ENCODE data around the gene GMPPA.

Gene GMPPA

DNA sequence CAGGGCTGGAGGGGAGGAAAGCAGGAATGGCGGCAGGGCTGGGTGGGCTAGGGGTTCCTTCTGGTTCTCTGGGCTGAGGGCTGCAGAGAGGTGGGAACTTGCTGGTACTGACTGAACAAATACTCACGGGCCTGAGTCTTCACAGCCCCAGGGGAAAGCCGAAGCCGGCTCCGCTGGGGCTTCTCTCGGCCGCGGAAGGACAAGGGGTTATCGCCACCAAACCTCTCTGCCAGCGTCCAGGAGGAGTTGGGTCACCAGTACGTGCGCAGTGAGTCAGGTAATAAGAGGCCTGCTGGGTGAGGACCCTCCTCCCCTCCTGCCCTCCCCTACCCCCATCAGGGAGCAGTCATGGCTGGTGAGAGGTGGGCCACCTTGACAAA is 13.5 kb upstream of the GMPPA start:
- no peaks in the 10 kb centered on the region for H3K9me3 ChIP-seq (ENCODE audit: severe bottlenecking)
- no peaks in the 10 kb centered on the region for H3K27me3 ChIP-seq (ENCODE audit: insufficient read depth, low read depth, severe bottlenecking)
- H3K4me3 ChIP-seq (ENCODE audit: low read depth, low read length): no peak overlapping the region
- no peaks in the 10 kb centered on the region for H3K36me3 ChIP-seq
- TF ChIP-seq, protein P1, sequence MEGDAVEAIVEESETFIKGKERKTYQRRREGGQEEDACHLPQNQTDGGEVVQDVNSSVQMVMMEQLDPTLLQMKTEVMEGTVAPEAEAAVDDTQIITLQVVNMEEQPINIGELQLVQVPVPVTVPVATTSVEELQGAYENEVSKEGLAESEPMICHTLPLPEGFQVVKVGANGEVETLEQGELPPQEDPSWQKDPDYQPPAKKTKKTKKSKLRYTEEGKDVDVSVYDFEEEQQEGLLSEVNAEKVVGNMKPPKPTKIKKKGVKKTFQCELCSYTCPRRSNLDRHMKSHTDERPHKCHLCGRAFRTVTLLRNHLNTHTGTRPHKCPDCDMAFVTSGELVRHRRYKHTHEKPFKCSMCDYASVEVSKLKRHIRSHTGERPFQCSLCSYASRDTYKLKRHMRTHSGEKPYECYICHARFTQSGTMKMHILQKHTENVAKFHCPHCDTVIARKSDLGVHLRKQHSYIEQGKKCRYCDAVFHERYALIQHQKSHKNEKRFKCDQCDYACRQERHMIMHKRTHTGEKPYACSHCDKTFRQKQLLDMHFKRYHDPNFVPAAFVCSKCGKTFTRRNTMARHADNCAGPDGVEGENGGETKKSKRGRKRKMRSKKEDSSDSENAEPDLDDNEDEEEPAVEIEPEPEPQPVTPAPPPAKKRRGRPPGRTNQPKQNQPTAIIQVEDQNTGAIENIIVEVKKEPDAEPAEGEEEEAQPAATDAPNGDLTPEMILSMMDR (IDR thresholded peaks at IDR 0.05; ENCODE audit: low read depth, low read length): no peak
- no peak overlapping the region for H3K27ac ChIP-seq
- no peak for DNase-seq

DNA sequence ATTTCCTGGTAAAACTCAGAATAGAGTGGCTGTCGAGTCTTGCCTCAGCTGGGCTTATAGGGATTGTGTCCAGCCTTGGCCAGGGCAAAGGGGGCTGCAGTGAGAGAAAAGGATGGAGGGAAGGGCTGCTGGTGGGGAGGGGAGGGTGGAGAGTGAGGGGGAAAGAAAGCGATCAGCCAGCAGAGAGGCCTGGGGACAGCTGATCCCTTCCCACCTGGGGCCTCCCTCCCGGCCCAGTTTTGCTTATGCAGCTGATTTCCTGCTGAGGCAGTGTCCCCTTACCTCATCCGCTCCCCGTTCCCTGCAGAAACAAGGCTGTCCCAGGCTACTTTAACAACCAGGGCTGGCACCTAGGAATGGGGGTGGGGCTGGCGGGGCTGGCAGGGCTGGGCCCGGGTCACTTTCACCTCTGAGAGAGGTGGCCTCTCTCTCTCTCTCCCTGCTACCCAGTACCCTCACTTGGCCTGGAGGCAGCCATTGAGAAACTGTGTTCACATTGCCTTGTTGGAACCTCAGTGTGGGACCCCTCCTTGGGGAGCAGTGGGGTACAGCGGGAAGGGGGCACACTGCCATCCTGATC is 12.2 kb upstream of the GMPPA start:
- H3K27ac ChIP-seq: peak overlapping the region; percentile 34
- no peaks in the 10 kb centered on the region for H3K9me3 ChIP-seq (ENCODE audit: severe bottlenecking)
- H3K4me3 ChIP-seq (ENCODE audit: low read depth, low read length): no peak overlapping the region
- no peaks in the 10 kb centered on the region for H3K27me3 ChIP-seq (ENCODE audit: insufficient read depth, low read depth, severe bottlenecking)
- no peaks in the 10 kb centered on the region for H3K36me3 ChIP-seq
- TF ChIP-seq, protein P1 (IDR thresholded peaks at IDR 0.05; ENCODE audit: low read depth, low read length): no peak
- DNase-seq: peak; percentile 73

DNA sequence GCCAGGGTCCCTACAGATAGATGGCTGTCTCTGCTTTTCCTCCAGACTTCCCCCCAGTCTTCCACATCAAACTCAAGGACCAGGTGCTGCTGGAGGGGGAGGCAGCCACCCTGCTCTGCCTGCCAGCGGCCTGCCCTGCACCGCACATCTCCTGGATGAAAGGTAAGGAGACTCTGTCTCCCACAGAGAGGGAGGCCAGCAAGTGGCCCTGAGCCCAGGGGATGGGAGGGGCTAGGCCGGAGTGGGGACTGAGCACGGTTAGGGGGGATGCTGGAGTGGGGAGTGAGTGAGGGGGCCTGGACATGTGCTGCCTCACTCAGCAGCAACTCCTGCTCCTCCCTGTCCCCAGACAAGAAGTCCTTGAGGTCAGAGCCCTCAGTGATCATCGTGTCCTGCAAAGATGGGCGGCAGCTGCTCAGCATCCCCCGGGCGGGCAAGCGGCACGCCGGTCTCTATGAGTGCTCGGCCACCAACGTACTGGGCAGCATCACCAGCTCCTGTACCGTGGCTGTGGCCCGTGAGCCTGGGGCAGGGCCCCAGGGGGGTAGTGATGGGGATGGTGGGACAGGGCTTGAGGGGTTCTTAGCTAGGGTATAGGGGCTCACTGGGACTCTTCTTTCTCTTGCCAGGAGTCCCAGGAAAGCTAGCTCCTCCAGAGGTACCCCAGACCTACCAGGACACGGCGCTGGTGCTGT is 10.4 kb upstream of the GMPPA start:
- Histone ChIP-seq H3K36me3 (no peaks in the 10 kb centered on the region), H3K27me3 (ENCODE audit: insufficient read depth, low read depth, severe bottlenecking) (no peaks in the 10 kb centered on the region), H3K4me3 (ENCODE audit: low read depth, low read length) (no peak overlapping the region), H3K9me3 (ENCODE audit: severe bottlenecking) (no peaks in the 10 kb centered on the region), H3K27ac (no peak overlapping the region)
- no peak for DNase-seq
- TF ChIP-seq, protein P1 (IDR thresholded peaks at IDR 0.05; ENCODE audit: low read depth, low read length): no peak

DNA sequence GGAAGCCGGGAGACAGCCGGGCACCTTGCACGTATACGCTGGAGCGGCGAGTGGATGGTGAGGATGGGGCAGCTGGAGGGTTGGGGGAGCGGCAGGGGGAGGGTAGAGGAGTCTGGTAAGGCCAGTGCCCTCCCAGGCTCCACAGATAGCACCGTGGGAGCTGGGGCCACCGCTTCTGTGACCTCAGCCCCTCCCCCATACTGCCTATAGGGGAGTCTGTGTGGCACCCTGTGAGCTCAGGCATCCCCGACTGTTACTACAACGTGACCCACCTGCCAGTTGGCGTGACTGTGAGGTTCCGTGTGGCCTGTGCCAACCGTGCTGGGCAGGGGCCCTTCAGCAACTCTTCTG is 9.9 kb upstream of the GMPPA start:
- Histone ChIP-seq H3K36me3 (no peaks in the 10 kb centered on the region), H3K27ac (no peak overlapping the region), H3K9me3 (ENCODE audit: severe bottlenecking) (no peaks in the 10 kb centered on the region), H3K4me3 (ENCODE audit: low read depth, low read length) (no peak overlapping the region), H3K27me3 (ENCODE audit: insufficient read depth, low read depth, severe bottlenecking) (no peaks in the 10 kb centered on the region)
- TF ChIP-seq, protein P1 (IDR thresholded peaks at IDR 0.05; ENCODE audit: low read depth, low read length): no peak
- DNase-seq: no peak

DNA sequence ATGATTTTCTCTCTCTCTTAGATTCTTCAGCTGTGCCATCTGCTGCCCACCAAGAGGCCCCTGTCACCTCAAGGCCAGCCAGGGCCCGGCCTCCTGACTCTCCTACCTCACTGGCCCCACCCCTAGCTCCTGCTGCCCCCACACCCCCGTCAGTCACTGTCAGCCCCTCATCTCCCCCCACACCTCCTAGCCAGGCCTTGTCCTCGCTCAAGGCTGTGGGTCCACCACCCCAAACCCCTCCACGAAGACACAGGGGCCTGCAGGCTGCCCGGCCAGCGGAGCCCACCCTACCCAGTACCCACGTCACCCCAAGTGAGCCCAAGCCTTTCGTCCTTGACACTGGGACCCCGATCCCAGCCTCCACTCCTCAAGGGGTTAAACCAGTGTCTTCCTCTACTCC is 9.4 kb upstream of the GMPPA start:
- no peak overlapping the region for H3K4me3 ChIP-seq (ENCODE audit: low read depth, low read length)
- TF ChIP-seq, protein P1 (IDR thresholded peaks at IDR 0.05; ENCODE audit: low read depth, low read length): no peak
- no peaks in the 10 kb centered on the region for H3K36me3 ChIP-seq
- H3K27ac ChIP-seq: no peak overlapping the region
- DNase-seq: no peak
- H3K9me3 ChIP-seq (ENCODE audit: severe bottlenecking): no peaks in the 10 kb centered on the region
- H3K27me3 ChIP-seq (ENCODE audit: insufficient read depth, low read depth, severe bottlenecking): no peaks in the 10 kb centered on the region

DNA sequence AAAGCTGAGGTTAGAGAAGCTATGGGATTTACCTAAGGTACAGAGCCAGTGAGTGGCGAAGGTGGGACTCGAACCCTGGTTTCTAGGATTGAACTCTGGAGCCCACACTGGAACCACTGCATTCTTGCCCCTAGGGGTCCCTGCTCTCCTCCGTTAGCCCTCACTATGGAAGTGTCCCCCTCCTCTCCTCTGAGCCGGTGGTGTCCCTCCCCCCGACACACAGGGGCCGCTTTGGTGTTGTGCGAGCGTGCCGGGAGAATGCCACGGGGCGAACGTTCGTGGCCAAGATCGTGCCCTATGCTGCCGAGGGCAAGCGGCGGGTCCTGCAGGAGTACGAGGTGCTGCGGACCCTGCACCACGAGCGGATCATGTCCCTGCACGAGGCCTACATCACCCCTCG is 8.5 kb upstream of the GMPPA start:
- Histone ChIP-seq H3K9me3 (ENCODE audit: severe bottlenecking) (no peaks in the 10 kb centered on the region), H3K27ac (no peak overlapping the region), H3K27me3 (ENCODE audit: insufficient read depth, low read depth, severe bottlenecking) (no peaks in the 10 kb centered on the region), H3K4me3 (ENCODE audit: low read depth, low read length) (no peak overlapping the region), H3K36me3 (no peaks in the 10 kb centered on the region)
- TF ChIP-seq, protein P1 (IDR thresholded peaks at IDR 0.05; ENCODE audit: low read depth, low read length): peak; percentile 59
- no peak for DNase-seq

Data from WERI-Rb-1 (cell line).